Measurements from ENCODE around the gene ATP11C.

DNA sequence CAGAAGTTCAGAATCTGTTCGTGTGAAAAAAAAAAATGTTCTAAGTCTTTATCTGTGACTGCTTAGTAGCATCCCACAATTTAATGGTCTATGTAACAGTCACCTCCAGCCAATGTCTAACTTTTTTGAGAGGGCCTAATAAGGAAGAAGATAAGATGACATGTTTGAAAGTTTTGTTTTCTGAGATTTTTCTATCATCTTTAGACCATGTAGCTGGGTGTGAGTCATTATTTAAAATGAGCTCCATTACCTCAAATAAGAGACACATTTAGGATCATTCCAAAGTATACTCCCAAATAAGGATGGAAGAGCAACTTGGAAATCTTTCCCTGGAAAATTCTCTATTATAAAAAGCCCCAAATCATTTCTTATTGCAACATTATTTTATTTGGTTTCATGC lies 196.7 kb downstream of the ATP11C start:
- no peak for TF ChIP-seq POLR2AphosphoS5 (IDR thresholded peaks at IDR 0.05; ENCODE audit: low read depth, low read length)
- TF ChIP-seq, protein P1, sequence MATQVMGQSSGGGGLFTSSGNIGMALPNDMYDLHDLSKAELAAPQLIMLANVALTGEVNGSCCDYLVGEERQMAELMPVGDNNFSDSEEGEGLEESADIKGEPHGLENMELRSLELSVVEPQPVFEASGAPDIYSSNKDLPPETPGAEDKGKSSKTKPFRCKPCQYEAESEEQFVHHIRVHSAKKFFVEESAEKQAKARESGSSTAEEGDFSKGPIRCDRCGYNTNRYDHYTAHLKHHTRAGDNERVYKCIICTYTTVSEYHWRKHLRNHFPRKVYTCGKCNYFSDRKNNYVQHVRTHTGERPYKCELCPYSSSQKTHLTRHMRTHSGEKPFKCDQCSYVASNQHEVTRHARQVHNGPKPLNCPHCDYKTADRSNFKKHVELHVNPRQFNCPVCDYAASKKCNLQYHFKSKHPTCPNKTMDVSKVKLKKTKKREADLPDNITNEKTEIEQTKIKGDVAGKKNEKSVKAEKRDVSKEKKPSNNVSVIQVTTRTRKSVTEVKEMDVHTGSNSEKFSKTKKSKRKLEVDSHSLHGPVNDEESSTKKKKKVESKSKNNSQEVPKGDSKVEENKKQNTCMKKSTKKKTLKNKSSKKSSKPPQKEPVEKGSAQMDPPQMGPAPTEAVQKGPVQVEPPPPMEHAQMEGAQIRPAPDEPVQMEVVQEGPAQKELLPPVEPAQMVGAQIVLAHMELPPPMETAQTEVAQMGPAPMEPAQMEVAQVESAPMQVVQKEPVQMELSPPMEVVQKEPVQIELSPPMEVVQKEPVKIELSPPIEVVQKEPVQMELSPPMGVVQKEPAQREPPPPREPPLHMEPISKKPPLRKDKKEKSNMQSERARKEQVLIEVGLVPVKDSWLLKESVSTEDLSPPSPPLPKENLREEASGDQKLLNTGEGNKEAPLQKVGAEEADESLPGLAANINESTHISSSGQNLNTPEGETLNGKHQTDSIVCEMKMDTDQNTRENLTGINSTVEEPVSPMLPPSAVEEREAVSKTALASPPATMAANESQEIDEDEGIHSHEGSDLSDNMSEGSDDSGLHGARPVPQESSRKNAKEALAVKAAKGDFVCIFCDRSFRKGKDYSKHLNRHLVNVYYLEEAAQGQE (IDR thresholded peaks at IDR 0.05; ENCODE audit: insufficient read depth in 1 of 2, low read depth in 2 of 2, low read length in 2 of 2) = no peak
- no peak for TF ChIP-seq SIN3A (IDR thresholded peaks at IDR 0.05; ENCODE audit: borderline replicate concordance, insufficient read depth, low read length)
- no peak for TF ChIP-seq TAF1 (IDR thresholded peaks at IDR 0.05; ENCODE audit: borderline replicate concordance, insufficient read depth, low read length)
- TF ChIP-seq FOXP2 (optimal IDR thresholded peaks at IDR 0.05; ENCODE audit: borderline replicate concordance, extremely low read depth, extremely low read length, insufficient read depth) = no peak
